Superior temporal gyrus (tissue), 1 donor: ENCODE data around the gene OOSP3.

ENCODE experiments used
- DNase-seq: peaks from one replicate; pipeline ENCODE4 v3.0.0-alpha.2; 2016; ENCODE audit errors: extremely low spot score

The OOSP3 gene

DNA sequence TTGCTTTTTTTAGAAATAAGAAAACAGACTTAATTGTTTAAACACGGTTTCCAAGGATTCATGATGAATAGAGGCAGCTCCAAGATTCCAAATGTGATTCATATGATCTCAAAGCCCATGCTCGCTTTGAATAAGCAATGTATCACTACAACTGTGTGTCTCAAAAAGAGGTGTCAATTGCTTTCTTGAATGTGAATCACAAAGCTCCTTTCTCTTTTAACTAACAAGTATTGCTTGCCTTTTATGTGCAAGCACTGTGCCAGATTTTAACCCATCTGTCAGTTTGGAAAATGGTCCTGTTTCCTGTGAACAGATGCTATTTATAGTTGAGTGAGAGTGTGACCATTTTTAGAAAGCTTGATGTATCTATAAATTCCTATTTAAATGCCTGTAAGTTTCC, 66.1 kb downstream of the OOSP3 start:
- DNase-seq, result peak; percentile 70
